Liver (tissue), 9 donors: ENCODE data around the gene SOX18. TPM values are rescaled to one million over a fixed set of nuclear protein-coding genes. Genes with fewer than 3 reads are reported as not detected.

ENCODE experiments used
- DNase-seq: peaks from one replicate; pipeline ENCODE4 v3.0.0-alpha.2; 2017; ENCODE audit warnings: low spot score
- H3K27ac ChIP-seq, 2 donors: one replicate each; pipeline ENCODE4 v1.7.0; 2013; ENCODE audit warnings: inconsistent platforms in 2 of 2, low read length in 2 of 2, control low read depth in 1 of 2, low read depth in 1 of 2, mild to moderate bottlenecking in 1 of 2
- H3K27me3 ChIP-seq, 4 donors: one replicate each; pipeline versions ENCODE4 v1.6.1 to v1.7.0; 2013; ENCODE audit warnings: low read length in 3 of 4, inconsistent platforms in 1 of 4, mild to moderate bottlenecking in 1 of 4, moderate library complexity in 1 of 4; ENCODE audit not compliant: control insufficient read depth in 4 of 4, insufficient read depth in 4 of 4
- H3K36me3 ChIP-seq, 4 donors: one replicate each; pipeline versions ENCODE4 v1.6.1 to v1.7.0; 2013; ENCODE audit warnings: low read length in 3 of 4, mild to moderate bottlenecking in 3 of 4, low read depth in 1 of 4, moderate library complexity in 1 of 4; ENCODE audit not compliant: control insufficient read depth in 4 of 4, insufficient read depth in 3 of 4
- H3K4me1 ChIP-seq, 4 donors: one replicate each; pipeline versions ENCODE4 v1.6.1 to v1.7.0; 2013; ENCODE audit warnings: low read length in 3 of 4, mild to moderate bottlenecking in 3 of 4, moderate library complexity in 1 of 4; ENCODE audit not compliant: control insufficient read depth in 4 of 4, insufficient read depth in 4 of 4
- H3K4me3 ChIP-seq, 3 donors: one replicate each; pipeline versions ENCODE4 v1.6.1 to v1.7.0; 2013; ENCODE audit warnings: low read length in 3 of 3, control low read depth in 1 of 3, low read depth in 1 of 3, mild to moderate bottlenecking in 1 of 3
- H3K9ac ChIP-seq, 2 donors: one replicate each; pipeline ENCODE4 v1.7.0; 2013; ENCODE audit warnings: low read length in 2 of 2, mild to moderate bottlenecking in 2 of 2, moderate library complexity in 2 of 2, control low read depth in 1 of 2, low read depth in 1 of 2
- H3K9me3 ChIP-seq, 4 donors: one replicate each; pipeline versions ENCODE4 v1.6.1 to v1.7.0; 2013; ENCODE audit warnings: low read length in 3 of 4; ENCODE audit not compliant: control insufficient read depth in 4 of 4
- CTCF ChIP-seq: fragments of 150-350 bp; IDR thresholded peaks from 2 replicates; pipeline ENCODE4 v1.5.1; 2017; ENCODE audit warnings: improper control_type of control experiment, low read depth, low read length; ENCODE audit not compliant: missing input control
- EGR1 ChIP-seq, 2 donors: IDR thresholded peaks; 2 replicates each; pipeline ENCODE4 v1.6.1; 2016 to 2018; ENCODE audit warnings: antibody characterized with exemption in 2 of 2, low read depth in 2 of 2
- FOXA2 ChIP-seq: IDR thresholded peaks from 2 replicates; pipeline ENCODE4 v1.6.1; 2016; ENCODE audit warnings: antibody characterized with exemption
- GABPA ChIP-seq, 2 donors: IDR thresholded peaks in 1 of 2; conservative IDR thresholded peaks in 1 of 2; 2 replicates each; pipeline ENCODE4 v1.6.1; 2016; ENCODE audit warnings: antibody characterized with exemption in 2 of 2, mild to moderate bottlenecking in 1 of 2, moderate library complexity in 1 of 2
- HNF4A ChIP-seq, 2 donors: conservative IDR thresholded peaks; 2 replicates each; pipeline ENCODE4 v1.6.1; 2016; ENCODE audit warnings: antibody characterized with exemption in 2 of 2, mild to moderate bottlenecking in 2 of 2
- HNF4G ChIP-seq: IDR thresholded peaks from 2 replicates; pipeline ENCODE4 v1.6.1; 2016; ENCODE audit warnings: antibody characterized with exemption
- JUND ChIP-seq, 2 donors: IDR thresholded peaks; 2 replicates each; pipeline ENCODE4 v1.6.1; 2016; ENCODE audit warnings: antibody characterized with exemption in 2 of 2
- NR2F2 ChIP-seq: IDR thresholded peaks from 2 replicates; pipeline ENCODE4 v1.6.1; 2016; ENCODE audit warnings: antibody characterized with exemption
- RAD21 ChIP-seq, 2 donors: IDR thresholded peaks; 2 replicates each; pipeline ENCODE4 v1.6.1; 2016; ENCODE audit warnings: antibody characterized with exemption in 2 of 2, mild to moderate bottlenecking in 2 of 2
- REST ChIP-seq: IDR thresholded peaks from 2 replicates; pipeline ENCODE4 v1.6.1; 2016; ENCODE audit warnings: antibody characterized with exemption, mild to moderate bottlenecking
- RXRA ChIP-seq, 2 donors: IDR thresholded peaks; 2 replicates each; pipeline ENCODE4 v1.6.1; 2017 to 2018; ENCODE audit warnings: antibody characterized with exemption in 2 of 2, mild to moderate bottlenecking in 1 of 2
- SP1 ChIP-seq: IDR thresholded peaks from 2 replicates; pipeline ENCODE4 v1.6.1; 2018; ENCODE audit warnings: antibody characterized with exemption, mild to moderate bottlenecking
- TAF1 ChIP-seq: conservative IDR thresholded peaks from 2 replicates; pipeline ENCODE4 v1.6.1; 2016; ENCODE audit warnings: antibody characterized with exemption, mild to moderate bottlenecking
- YY1 ChIP-seq: IDR thresholded peaks from 2 replicates; pipeline ENCODE4 v1.6.1; 2016; ENCODE audit warnings: antibody characterized with exemption, mild to moderate bottlenecking
- WGBS: extraction: QIAGEN DNeasy Blood & Tissue Kit; methylation state at CpG from one replicate; pipeline ENCODE4 v1.1.7; 2013; 5-methylcytosine and 5-hydroxymethylcytosine counted together
- polyA plus RNA-seq, 2 donors: library from polyadenylated mRNA; stranded (reverse) in 1 of 2; unstranded in 1 of 2; fragments of 200-250 nt in 1 of 2; fragments of >200 nt in 1 of 2; fragmentation: Nextera tagmentation in 1 of 2; extraction: Ambion mirVana in 1 of 2; gene quantifications; one replicate each; pipeline versions ENCODE4 v1.2.1 to v1.2.3, GENCODE V29; 2013 to 2015
- total RNA-seq, 2 donors: library from RNA; depleted of rRNA; stranded (reverse); fragments of >200 nt; gene quantifications; one replicate each; pipeline ENCODE4 v1.2.3, GENCODE V29; 2014
- TF ChIP-seq, protein P1 (sequence below): IDR thresholded peaks from 2 replicates; pipeline ENCODE4 v1.6.1; 2016; ENCODE audit warnings: antibody characterized with exemption
- TF ChIP-seq, protein P2 (sequence below): IDR thresholded peaks from 2 replicates; pipeline ENCODE4 v1.6.1; 2016; ENCODE audit warnings: antibody characterized with exemption
- donor health status: healthy.
- donor health status: healthy.
- donor health status: healthy.
- donor health status: healthy.
- donor health status: healthy.

The SOX18 gene
- total and polyA plus RNA-seq, 4 donors = 1.1 to 5.8 (median 2.6) TPM

DNA sequence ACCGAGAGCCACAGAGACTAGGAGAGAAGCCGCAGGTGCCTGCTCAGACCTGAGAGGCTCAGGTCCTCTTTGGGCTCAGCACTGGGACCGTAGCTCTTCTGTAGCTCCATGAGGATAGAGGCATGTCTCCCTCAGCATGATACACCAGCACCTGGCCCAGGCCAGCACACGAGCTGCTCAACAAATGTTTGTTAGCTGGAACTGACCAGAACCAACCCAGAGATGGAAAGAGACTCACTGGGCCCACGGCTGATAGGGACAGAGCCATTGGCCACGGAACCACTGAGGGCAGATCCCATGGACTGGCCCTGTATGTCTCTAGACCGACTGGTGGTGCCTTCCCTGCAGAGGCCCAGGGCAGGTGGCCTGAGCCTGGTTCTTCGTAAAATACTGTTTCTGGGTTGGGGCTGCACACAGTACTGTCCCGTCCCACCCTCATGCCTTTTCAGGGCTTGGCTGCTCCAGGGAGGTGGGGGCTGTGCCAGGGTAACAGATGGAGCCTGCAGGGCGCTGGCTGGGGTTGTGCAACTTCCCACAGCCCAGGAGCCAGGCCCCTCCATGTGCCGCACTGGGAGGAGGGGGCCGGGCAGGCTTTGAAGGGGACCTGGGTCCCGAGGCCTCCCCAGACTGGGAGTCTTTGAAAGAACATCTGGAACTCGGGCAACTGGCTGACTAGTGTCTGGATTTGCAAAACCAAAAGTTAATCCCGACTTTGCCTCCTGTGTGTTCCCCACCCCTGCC is 8.2 kb downstream of the SOX18 start:
- 67% methylated on average over 15 of the region's 15 CpGs for WGBS
- Histone ChIP-seq H3K4me3 (no peak overlapping the region), H3K9ac (no peak overlapping the region), H3K4me1 (peaks cover 7 to 26% (median 11%) of the 10 kb centered on the region in 4 donors), H3K36me3 (no peaks in the 10 kb centered on the region), H3K27ac (no peak overlapping the region), H3K27me3 (peaks cover 0 to 3% (median 2%) of the 10 kb centered on the region in 4 donors), H3K9me3 (no peaks in the 10 kb centered on the region)
- TF ChIP-seq JUND (IDR thresholded peaks at IDR 0.05) (no peak), RAD21 (IDR thresholded peaks at IDR 0.05) (no peak), RXRA (IDR thresholded peaks at IDR 0.05) (no peak), TAF1 (no peak), SP1 (no peak), GABPA (IDR thresholded peaks at IDR 0.05 in 1 of 2, conservative IDR thresholded peaks at IDR 0.05 in 1 of 2) (no peak), HNF4G (no peak), HNF4A (conservative IDR thresholded peaks at IDR 0.05) (no peak), YY1 (no peak), NR2F2 (no peak), FOXA2 (no peak)
- TF ChIP-seq, protein P1, sequence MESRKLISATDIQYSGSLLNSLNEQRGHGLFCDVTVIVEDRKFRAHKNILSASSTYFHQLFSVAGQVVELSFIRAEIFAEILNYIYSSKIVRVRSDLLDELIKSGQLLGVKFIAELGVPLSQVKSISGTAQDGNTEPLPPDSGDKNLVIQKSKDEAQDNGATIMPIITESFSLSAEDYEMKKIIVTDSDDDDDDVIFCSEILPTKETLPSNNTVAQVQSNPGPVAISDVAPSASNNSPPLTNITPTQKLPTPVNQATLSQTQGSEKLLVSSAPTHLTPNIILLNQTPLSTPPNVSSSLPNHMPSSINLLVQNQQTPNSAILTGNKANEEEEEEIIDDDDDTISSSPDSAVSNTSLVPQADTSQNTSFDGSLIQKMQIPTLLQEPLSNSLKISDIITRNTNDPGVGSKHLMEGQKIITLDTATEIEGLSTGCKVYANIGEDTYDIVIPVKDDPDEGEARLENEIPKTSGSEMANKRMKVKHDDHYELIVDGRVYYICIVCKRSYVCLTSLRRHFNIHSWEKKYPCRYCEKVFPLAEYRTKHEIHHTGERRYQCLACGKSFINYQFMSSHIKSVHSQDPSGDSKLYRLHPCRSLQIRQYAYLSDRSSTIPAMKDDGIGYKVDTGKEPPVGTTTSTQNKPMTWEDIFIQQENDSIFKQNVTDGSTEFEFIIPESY = no peak
- TF ChIP-seq, protein P2, sequence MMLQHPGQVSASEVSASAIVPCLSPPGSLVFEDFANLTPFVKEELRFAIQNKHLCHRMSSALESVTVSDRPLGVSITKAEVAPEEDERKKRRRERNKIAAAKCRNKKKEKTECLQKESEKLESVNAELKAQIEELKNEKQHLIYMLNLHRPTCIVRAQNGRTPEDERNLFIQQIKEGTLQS = no peak
- no peak for DNase-seq

GRCh38 chr20:64040231-64041039 is 9.0 kb downstream of the SOX18 start:
- Histone ChIP-seq H3K27ac (peak overlapping the region in 1 of 2 donors; percentile 7), H3K36me3 (no peaks in the 10 kb centered on the region), H3K9me3 (no peaks in the 10 kb centered on the region), H3K9ac (no peak overlapping the region), H3K4me1 (peaks cover 7 to 26% (median 11%) of the 10 kb centered on the region in 4 donors), H3K27me3 (peaks cover 0 to 3% (median 2%) of the 10 kb centered on the region in 4 donors), H3K4me3 (no peak overlapping the region)
- TF ChIP-seq HNF4G (no peak), CTCF (no peak), REST (no peak), EGR1 (IDR thresholded peaks at IDR 0.05; ENCODE audit: low read depth in 2 of 2) (no peak)
- DNase-seq = no peak
- WGBS = 68% methylated on average over 12 of the region's 12 CpGs
